Tibial nerve (tissue), 4 donors: ENCODE results near the gene ARSG. TPM values are rescaled to one million over a fixed set of nuclear protein-coding genes. Genes with fewer than 3 reads are reported as not detected.

ENCODE experiments used
- DNase-seq, 2 donors: peaks; one replicate each; pipeline ENCODE4 v3.0.0-alpha.2; 2019; ENCODE audit warnings: low spot score in 2 of 2
- H3K27ac ChIP-seq, 4 donors: fragments of 200-600 bp; sonication (generic) in 3 of 4; one replicate each; pipeline ENCODE4 v1.5.1; 2017 to 2019; ENCODE audit warnings: mild to moderate bottlenecking in 1 of 4
- H3K27me3 ChIP-seq, 2 donors: fragments of 200-600 bp; sonication (generic) in 1 of 2; one replicate each; pipeline versions ENCODE4 v1.5.1 to v1.6.0; 2017 to 2019
- H3K36me3 ChIP-seq, 3 donors: fragments of 200-600 bp; sonication (generic); one replicate each; pipeline ENCODE4 v1.5.1; 2018 to 2019
- H3K4me1 ChIP-seq, 4 donors: fragments of 200-600 bp; sonication (generic) in 3 of 4; one replicate each; pipeline ENCODE4 v1.5.1; 2017 to 2019
- H3K4me3 ChIP-seq, 4 donors: fragments of 200-600 bp; sonication (generic) in 3 of 4; one replicate each; pipeline ENCODE4 v1.5.1; 2017 to 2019; ENCODE audit warnings: mild to moderate bottlenecking in 1 of 4, moderate library complexity in 1 of 4
- H3K9me3 ChIP-seq, 4 donors: fragments of 200-600 bp; sonication (generic) in 3 of 4; one replicate each; pipeline ENCODE4 v1.5.1; 2017 to 2019
- CTCF ChIP-seq, 5 experiments: fragments of 200-600 bp in 3 of 5; fragments of 450-650 bp in 2 of 5; sonication (generic) in 3 of 5; IDR thresholded peaks; one replicate each; pipeline ENCODE4 v1.5.1; 2016 to 2019; ENCODE audit warnings: antibody characterized with exemption in 5 of 5, mild to moderate bottlenecking in 3 of 5, moderate library complexity in 2 of 5
- EP300 ChIP-seq, 2 donors: sonication (generic); formaldehyde crosslinking; IDR thresholded peaks; one replicate each; pipeline ENCODE4 v1.6.1; 2017; ENCODE audit warnings: antibody characterized with exemption in 2 of 2, mild to moderate bottlenecking in 1 of 2
- POLR2A ChIP-seq, 2 donors: fragments of 450-650 bp; IDR thresholded peaks; one replicate each; pipeline ENCODE4 v1.6.1; 2017; ENCODE audit warnings: antibody characterized with exemption in 2 of 2, mild to moderate bottlenecking in 2 of 2, moderate library complexity in 2 of 2
- WGBS, 2 donors: methylation state at CpG; one replicate each; pipeline ENCODE4 v1.1.5; 2018; 5-methylcytosine and 5-hydroxymethylcytosine counted together
- total RNA-seq, 4 donors: library from RNA; depleted of rRNA; stranded (reverse); fragments of >200 nt; gene quantifications; one replicate each; pipeline ENCODE4 v1.1.0, GENCODE V29; 2016

Gene ARSG
- total RNA-seq, 4 donors from 2014 or later = 2.1 to 11.4 (median 4.1) TPM

DNA sequence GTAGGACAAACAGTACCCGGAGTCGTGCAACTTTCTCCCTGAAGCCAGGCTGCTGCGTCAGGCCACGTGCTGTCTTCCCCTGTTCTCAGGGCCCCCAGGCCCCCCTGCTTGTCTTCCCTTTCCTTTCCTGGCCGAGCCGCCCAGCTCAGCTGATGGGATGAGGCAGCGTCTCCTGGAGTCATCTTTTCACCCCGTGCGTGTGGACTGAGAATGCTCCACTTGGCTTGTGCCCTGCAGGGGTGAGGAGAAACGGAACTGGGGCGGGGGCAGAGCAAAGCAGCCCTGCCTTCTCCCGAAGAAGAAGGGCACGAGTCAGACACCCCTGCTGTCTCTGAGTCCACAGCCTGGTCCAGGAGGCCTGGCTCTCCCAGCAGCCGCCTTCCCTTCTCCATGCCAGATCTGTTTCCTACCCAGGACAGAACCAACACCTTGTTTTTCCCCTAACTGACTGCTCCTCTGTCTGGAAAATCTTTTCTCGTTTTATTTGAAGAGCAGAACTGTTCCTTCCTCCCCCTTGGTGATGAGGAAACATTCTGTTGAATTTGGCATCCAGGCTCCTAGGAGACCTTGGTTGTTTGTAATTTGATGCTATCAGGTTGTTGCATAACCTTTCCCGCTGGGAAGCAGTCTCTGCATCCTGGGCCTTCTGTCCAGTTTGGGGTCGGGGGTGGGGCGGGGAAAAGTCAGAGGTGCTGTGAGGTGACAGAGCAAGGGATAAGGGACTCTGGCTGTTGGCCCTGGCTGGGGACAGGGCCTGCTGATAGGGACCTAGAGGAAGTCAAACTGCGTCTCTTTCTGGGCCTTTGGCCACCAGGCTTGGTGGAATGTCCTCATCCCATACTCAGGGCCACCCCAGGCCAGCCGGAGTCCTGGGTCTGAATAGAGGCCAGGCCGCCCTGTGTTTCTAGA lies 87.2 kb downstream of the ARSG start:
- Histone ChIP-seq H3K27ac (peak overlapping the region; percentile 83 to 97 (median 88)), H3K27me3 (no peaks in the 10 kb centered on the region), H3K36me3 (no peaks in the 10 kb centered on the region), H3K4me3 (peak overlapping the region in 1 of 4 donors; percentile 30), H3K9me3 (no peaks in the 10 kb centered on the region), H3K4me1 (peaks cover 0 to 36% (median 21%) of the 10 kb centered on the region in 4 donors)
- peak; percentile 94 to 96 for DNase-seq
- 32 to 41% methylated on average over 14 to 21 of the region's 21 CpGs for WGBS, 2 donors
- TF ChIP-seq CTCF (IDR thresholded peaks at IDR 0.05) (peak in 1 of 5 experiments; percentile 13), POLR2A (IDR thresholded peaks at IDR 0.05) (peak; percentile 17 to 19), EP300 (IDR thresholded peaks at IDR 0.05) (peak; percentile 97)

DNA sequence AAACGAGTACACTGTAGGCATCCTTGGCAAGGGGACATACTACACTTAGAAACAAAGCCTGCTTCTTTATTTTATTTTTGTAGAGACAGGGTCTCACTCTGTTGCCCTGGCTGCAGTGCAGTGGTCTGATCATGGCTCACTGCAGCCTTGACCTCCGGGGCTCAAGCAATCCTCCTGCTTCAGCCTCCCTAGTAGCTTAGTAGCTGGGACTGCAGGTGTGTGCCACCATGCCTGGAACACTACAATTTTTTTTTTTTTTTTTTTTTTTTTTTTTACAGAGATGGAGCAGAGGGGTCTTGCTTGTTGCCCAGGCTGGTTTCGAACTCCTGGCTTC lies 87.8 kb downstream of the ARSG start:
- TF ChIP-seq CTCF (IDR thresholded peaks at IDR 0.05) (no peak), EP300 (IDR thresholded peaks at IDR 0.05) (no peak), POLR2A (IDR thresholded peaks at IDR 0.05) (no peak)
- H3K36me3 ChIP-seq = no peaks in the 10 kb centered on the region
- peaks cover 0 to 42% (median 26%) of the 10 kb centered on the region in 4 donors for H3K4me1 ChIP-seq
- DNase-seq = no peak
- no peaks in the 10 kb centered on the region for H3K27me3 ChIP-seq
- H3K9me3 ChIP-seq = no peaks in the 10 kb centered on the region
- WGBS, 2 donors = 70 to 72% methylated on average over 3 of the region's 3 CpGs
- H3K27ac ChIP-seq = peak overlapping the region; percentile 83 to 97 (median 88)
- H3K4me3 ChIP-seq = no peak overlapping the region

DNA sequence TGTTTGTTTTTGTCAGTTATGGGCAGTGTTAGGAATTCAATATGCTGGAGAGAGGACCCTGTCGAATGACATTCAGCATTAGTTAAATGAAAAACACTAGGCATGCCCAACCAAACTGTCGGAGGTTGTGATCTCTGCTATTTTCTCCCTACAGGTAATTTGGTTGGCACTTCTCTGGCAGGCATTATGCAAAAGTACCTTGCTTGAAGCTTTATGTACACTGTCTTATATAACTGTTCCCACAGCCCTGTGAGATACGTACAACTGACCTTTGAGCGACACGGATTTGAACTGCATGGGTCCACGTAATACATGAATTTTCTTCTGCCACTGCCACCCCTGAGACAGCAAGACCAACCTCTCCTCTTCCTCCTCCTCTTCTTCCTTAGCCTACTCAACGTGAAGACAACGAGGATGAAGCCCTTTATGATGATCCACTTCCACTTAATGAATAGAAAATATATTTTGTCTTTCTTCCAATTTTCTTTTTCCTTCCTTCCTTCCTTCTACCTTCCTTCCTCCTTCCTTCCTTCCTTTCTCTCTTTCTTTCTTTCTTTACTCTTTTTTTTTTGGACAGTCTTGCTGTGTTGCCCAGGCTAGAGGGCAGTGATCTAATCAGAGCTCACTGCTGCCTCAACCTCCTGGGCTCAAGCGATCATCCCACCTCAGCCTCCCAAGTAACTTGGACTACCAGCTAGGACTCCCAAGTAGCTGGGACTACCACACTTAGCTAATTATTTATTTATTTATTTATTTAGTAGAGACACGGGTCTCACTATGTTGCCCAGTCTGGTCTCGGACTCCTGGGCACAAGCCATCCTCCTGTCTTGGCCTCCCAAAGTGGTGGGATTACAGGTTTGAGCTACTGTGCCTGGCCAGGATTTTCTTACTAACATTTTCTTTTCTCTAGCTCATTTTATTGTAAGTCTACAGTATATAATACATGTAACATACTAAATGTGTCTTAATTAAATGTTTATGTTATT lies 88.7 kb downstream of the ARSG start:
- Histone ChIP-seq H3K36me3 (no peaks in the 10 kb centered on the region), H3K9me3 (no peaks in the 10 kb centered on the region), H3K27ac (peak overlapping the region in 2 of 4 donors; percentile 83 to 97), H3K4me3 (no peak overlapping the region), H3K4me1 (peaks cover 0 to 50% (median 27%) of the 10 kb centered on the region in 4 donors), H3K27me3 (no peaks in the 10 kb centered on the region)
- WGBS, 2 donors = 95% methylated on average over 11 of the region's 11 CpGs
- TF ChIP-seq EP300 (IDR thresholded peaks at IDR 0.05) (no peak), POLR2A (IDR thresholded peaks at IDR 0.05) (no peak), CTCF (IDR thresholded peaks at IDR 0.05) (no peak)
- DNase-seq = no peak

GRCh38 chr17:68381076-68381900 lies 90.0 kb downstream of the ARSG start:
- Histone ChIP-seq H3K4me3 (no peak overlapping the region), H3K4me1 (peaks cover 0 to 52% (median 27%) of the 10 kb centered on the region in 4 donors), H3K27ac (peak overlapping the region in 2 of 4 donors; percentile 25 to 97), H3K36me3 (no peaks in the 10 kb centered on the region), H3K27me3 (no peaks in the 10 kb centered on the region), H3K9me3 (no peaks in the 10 kb centered on the region)
- 55 to 61% methylated on average over 15 of the region's 15 CpGs for WGBS, 2 donors
- no peak for TF ChIP-seq EP300 (IDR thresholded peaks at IDR 0.05)
- no peak for TF ChIP-seq POLR2A (IDR thresholded peaks at IDR 0.05)
- TF ChIP-seq CTCF (IDR thresholded peaks at IDR 0.05) = no peak
- DNase-seq = no peak
